ENCODE data around the gene IL21. TPM values are rescaled to one million over a fixed set of nuclear protein-coding genes. Genes with fewer than 3 reads are reported as not detected.

The IL21 gene
- polyA plus RNA-seq, 1 of the 3 experiments (the other 2 are of a cell fraction) = not detected

DNA sequence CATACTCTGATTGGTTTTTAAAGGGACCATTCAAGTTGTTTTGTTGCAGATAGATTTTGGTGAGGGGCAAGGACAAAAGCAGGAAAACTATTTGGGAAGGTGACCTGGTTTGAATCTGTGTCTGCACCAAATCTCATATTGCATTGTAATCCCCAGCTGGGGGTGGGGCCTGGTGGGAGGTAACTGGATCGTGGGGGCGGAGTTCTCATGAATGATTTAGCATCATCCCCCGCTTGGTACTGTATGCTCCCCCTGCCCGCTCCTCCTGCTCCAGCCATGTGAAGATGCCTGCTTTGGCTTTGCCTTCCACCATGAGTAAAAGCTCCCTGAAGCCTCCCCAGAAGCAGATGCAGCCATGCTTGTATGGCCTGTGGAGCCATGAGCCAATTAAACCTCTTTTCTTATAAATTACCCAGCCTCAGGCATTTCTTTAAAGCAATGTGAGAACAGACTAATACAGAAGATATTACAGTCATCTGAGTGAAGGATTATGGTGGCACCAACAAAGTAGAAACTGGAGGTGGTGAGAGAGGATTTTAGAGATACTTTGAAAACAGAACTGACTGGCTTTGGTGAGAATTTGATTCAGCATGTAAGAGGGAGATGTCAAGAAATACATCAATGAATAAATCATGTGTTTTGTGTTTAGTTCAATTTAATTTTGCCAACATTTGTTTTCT, 14.4 kb downstream of the IL21 start:
- ChIA-PET POLR2A (no interaction called here), CTCF (no interaction called here)
- Histone ChIP-seq H3F3A (replicated peaks; ENCODE audit: insufficient read depth) (no peaks in the 10 kb centered on the region), H3K9ac (no peak overlapping the region), H3K27ac (ENCODE audit: low read depth in 2 of 2, low read length in 1 of 2) (no peak overlapping the region), H3K36me3 (replicated peaks in 1 of 2; ENCODE audit: control insufficient read depth in 1 of 2, insufficient read depth in 2 of 2, low read length in 1 of 2) (no peaks in the 10 kb centered on the region), H4K20me1 (ENCODE audit: insufficient read depth) (no peaks in the 10 kb centered on the region), H3K79me2 (ENCODE audit: insufficient read depth) (no peaks in the 10 kb centered on the region), H2AFZ (ENCODE audit: low read depth) (no peak overlapping the region), H3K4me3 (ENCODE audit: low read depth in 2 of 2, low read length in 1 of 2) (no peak overlapping the region), H3K9me2 (no peaks in the 10 kb centered on the region), H3K9me3 (no peaks in the 10 kb centered on the region), H3K4me2 (no peak overlapping the region), H3K27me3 (ENCODE audit: insufficient read depth) (no peaks in the 10 kb centered on the region), H3K4me1 (ENCODE audit: control insufficient read depth in 1 of 2, insufficient read depth in 2 of 2, low read depth in 1 of 2, low read length in 1 of 2) (no peaks in the 10 kb centered on the region; a peak in 1 of 4 replicates)
- WGBS (ENCODE audit: low lambda C conversion rate) = 52% methylated on average over 4 of the region's 4 CpGs
- TF ChIP-seq, protein P1, sequence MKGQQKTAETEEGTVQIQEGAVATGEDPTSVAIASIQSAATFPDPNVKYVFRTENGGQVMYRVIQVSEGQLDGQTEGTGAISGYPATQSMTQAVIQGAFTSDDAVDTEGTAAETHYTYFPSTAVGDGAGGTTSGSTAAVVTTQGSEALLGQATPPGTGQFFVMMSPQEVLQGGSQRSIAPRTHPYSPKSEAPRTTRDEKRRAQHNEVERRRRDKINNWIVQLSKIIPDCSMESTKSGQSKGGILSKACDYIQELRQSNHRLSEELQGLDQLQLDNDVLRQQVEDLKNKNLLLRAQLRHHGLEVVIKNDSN (IDR thresholded peaks at IDR 0.05; ENCODE audit: borderline replicate concordance, low read depth) = no peak
- TF ChIP-seq, protein P2, sequence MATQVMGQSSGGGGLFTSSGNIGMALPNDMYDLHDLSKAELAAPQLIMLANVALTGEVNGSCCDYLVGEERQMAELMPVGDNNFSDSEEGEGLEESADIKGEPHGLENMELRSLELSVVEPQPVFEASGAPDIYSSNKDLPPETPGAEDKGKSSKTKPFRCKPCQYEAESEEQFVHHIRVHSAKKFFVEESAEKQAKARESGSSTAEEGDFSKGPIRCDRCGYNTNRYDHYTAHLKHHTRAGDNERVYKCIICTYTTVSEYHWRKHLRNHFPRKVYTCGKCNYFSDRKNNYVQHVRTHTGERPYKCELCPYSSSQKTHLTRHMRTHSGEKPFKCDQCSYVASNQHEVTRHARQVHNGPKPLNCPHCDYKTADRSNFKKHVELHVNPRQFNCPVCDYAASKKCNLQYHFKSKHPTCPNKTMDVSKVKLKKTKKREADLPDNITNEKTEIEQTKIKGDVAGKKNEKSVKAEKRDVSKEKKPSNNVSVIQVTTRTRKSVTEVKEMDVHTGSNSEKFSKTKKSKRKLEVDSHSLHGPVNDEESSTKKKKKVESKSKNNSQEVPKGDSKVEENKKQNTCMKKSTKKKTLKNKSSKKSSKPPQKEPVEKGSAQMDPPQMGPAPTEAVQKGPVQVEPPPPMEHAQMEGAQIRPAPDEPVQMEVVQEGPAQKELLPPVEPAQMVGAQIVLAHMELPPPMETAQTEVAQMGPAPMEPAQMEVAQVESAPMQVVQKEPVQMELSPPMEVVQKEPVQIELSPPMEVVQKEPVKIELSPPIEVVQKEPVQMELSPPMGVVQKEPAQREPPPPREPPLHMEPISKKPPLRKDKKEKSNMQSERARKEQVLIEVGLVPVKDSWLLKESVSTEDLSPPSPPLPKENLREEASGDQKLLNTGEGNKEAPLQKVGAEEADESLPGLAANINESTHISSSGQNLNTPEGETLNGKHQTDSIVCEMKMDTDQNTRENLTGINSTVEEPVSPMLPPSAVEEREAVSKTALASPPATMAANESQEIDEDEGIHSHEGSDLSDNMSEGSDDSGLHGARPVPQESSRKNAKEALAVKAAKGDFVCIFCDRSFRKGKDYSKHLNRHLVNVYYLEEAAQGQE (IDR thresholded peaks at IDR 0.05; ENCODE audit: low read depth, low read length) = no peak
- TF ChIP-seq RCOR1 (IDR thresholded peaks at IDR 0.05; ENCODE audit: low read length) (no peak), CHD2 (IDR thresholded peaks at IDR 0.05; ENCODE audit: low read length, partially characterized antibody) (no peak), FOXJ3 (CRISPR knock-in tag; IDR thresholded peaks at IDR 0.05) (no peak), RXRA (IDR thresholded peaks at IDR 0.05; ENCODE audit: borderline replicate concordance, low read depth) (no peak), TAF1 (IDR thresholded peaks at IDR 0.05; ENCODE audit: borderline replicate concordance, low read depth, low read length) (no peak), NRF1 (IDR thresholded peaks at IDR 0.05; ENCODE audit: low read depth, low read length) (no peak), RFX5 (IDR thresholded peaks at IDR 0.05; ENCODE audit: low read length) (no peak), GATA2 (CRISPR knock-in tag; IDR thresholded peaks at IDR 0.05) (no peak), POLR2AphosphoS5 (IDR thresholded peaks at IDR 0.05; ENCODE audit: low read depth, low read length) (no peak), FOSL2 (IDR thresholded peaks at IDR 0.05; ENCODE audit: borderline replicate concordance, low read depth) (no peak), ELF1 (IDR thresholded peaks at IDR 0.05) (no peak), FOXM1 (IDR thresholded peaks at IDR 0.05; ENCODE audit: low read depth) (no peak)
- TF ChIP-seq, protein P3, sequence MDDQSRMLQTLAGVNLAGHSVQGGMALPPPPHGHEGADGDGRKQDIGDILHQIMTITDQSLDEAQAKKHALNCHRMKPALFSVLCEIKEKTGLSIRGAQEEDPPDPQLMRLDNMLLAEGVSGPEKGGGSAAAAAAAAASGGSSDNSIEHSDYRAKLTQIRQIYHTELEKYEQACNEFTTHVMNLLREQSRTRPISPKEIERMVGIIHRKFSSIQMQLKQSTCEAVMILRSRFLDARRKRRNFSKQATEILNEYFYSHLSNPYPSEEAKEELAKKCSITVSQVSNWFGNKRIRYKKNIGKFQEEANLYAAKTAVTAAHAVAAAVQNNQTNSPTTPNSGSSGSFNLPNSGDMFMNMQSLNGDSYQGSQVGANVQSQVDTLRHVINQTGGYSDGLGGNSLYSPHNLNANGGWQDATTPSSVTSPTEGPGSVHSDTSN (IDR thresholded peaks at IDR 0.05) = no peak
- DNase-seq = no peak
